Endothelial cell (in vitro differentiated cells): ENCODE data around the gene TRNP1. TPM values are rescaled to one million over a fixed set of nuclear protein-coding genes. Genes with fewer than 3 reads are reported as not detected.

Experiments
- DNase-seq: peaks from one replicate; pipeline ENCODE4 v3.0.0; 2021; ENCODE audit warnings: low spot score
- H3K27ac Mint-ChIP-seq: one replicate; pipeline ENCODE4 v1.8.0; 2021; ENCODE audit warnings: mixed read lengths, inconsistent platforms; ENCODE audit not compliant: unreplicated experiment
- H3K27me3 Mint-ChIP-seq: one replicate; pipeline ENCODE4 v1.8.0; 2021; ENCODE audit warnings: mild to moderate bottlenecking, moderate library complexity, mixed read lengths, inconsistent platforms; ENCODE audit not compliant: unreplicated experiment
- H3K36me3 Mint-ChIP-seq: one replicate; pipeline ENCODE4 v1.8.0; 2021; ENCODE audit warnings: mild to moderate bottlenecking, low read depth, mixed read lengths, inconsistent platforms; ENCODE audit not compliant: unreplicated experiment
- H3K4me1 Mint-ChIP-seq: one replicate; pipeline ENCODE4 v1.8.0; 2021; ENCODE audit warnings: mild to moderate bottlenecking, mixed read lengths, inconsistent platforms; ENCODE audit not compliant: unreplicated experiment
- H3K4me3 Mint-ChIP-seq: one replicate; pipeline ENCODE4 v1.8.0; 2021; ENCODE audit warnings: mild to moderate bottlenecking, mixed read lengths, inconsistent platforms; ENCODE audit not compliant: unreplicated experiment
- H3K9me3 Mint-ChIP-seq: one replicate; pipeline ENCODE4 v1.8.0; 2021; ENCODE audit warnings: mixed read lengths, inconsistent platforms; ENCODE audit not compliant: unreplicated experiment
- CTCF ChIP-seq: fragments of 200-600 bp; sonication (generic); IDR thresholded peaks from one replicate; pipeline ENCODE4 v1.5.0; 2021; ENCODE audit warnings: antibody characterized with exemption; ENCODE audit not compliant: unreplicated experiment
- total RNA-seq: library from RNA; stranded (reverse); fragmentation: NEBNext Ultra II Directional; extraction: Animal tissue kit (Norgen Biotek cat#: 25700); gene quantifications from one replicate; pipeline ENCODE4 v1.2.1, GENCODE V29; 2021; ENCODE audit not compliant: unreplicated experiment

TRNP1 gene
- total RNA-seq, 1 donor from 2014 or later, result 4.2 TPM

DNA sequence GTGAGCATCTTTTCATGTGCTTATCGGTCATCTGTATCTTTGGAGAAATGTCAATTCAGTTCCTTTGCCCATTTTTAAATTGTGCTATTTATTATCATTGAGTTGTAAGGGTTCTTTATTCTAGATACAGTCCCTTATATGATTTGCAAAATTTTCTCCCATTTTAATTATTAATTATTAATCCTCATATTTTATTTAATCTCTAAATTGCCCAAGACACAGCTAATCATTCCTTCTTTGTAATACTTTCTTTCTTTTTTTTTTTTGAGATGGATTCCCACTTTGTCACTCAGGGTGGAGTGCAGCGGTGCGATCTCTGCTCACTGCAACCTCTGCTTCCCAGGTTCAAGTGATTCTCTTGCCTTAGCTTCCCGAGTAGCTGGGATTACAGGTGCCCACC is 32.2 kb downstream of the TRNP1 start:
- DNase-seq, result no peak
- Mint-ChIP-seq H3K9me3 (no peaks in the 10 kb centered on the region), H3K36me3 (no peaks in the 10 kb centered on the region), H3K4me1 (peaks cover 25% of the 10 kb centered on the region), H3K27ac (no peak overlapping the region), H3K4me3 (no peak overlapping the region), H3K27me3 (peaks cover 8% of the 10 kb centered on the region)
- TF ChIP-seq CTCF, result no peak

DNA sequence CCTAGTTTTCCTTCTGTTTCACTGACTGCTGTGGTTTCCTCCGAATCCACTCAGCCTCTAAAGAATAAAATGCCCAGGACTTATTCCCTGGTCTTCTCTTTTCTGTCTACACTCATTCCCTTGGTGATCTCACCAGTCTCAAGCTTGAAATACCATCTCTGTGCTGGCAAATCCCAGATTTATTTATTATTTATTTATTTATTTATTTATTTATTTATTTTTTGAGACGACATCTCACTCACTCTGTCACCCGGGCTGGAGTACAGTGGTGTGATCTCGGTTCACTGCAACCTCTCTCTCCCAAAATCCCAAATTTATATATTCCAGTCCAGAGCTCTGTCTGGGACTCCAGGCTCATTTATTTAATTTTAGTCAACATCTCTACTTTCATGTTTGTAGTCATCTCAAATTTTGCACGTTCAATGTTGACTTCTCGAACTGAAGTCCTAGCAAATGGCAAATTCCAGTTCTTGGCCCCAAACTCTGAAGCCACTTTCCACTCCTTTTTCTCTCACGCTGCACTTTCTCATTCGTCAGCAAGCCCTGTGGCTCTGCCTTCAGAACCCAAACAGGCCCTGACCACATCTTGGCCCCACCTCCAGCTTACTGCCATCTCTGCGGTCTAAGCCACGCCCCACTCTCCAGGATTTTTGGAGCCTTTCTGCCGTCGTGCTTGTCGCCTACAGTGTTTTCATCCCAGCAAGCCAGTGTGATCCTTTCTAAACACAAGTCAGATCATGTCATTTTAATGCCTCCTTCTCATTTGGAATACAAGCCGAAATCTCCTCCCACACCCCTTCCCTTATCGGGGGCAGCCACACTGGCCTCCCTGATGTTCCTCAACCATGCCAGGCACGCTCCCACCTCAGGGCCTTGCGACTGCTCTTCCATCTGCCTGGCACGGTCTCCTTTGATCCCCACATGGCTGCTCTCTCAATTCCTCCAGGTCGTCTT is 33.4 kb downstream of the TRNP1 start:
- Mint-ChIP-seq H3K27me3 (peaks cover 8% of the 10 kb centered on the region), H3K4me1 (peaks cover 15% of the 10 kb centered on the region), H3K27ac (peak overlapping the region; percentile 20), H3K4me3 (no peak overlapping the region), H3K9me3 (no peaks in the 10 kb centered on the region), H3K36me3 (no peaks in the 10 kb centered on the region)
- peak; percentile 43 for DNase-seq
- TF ChIP-seq CTCF, result no peak

DNA sequence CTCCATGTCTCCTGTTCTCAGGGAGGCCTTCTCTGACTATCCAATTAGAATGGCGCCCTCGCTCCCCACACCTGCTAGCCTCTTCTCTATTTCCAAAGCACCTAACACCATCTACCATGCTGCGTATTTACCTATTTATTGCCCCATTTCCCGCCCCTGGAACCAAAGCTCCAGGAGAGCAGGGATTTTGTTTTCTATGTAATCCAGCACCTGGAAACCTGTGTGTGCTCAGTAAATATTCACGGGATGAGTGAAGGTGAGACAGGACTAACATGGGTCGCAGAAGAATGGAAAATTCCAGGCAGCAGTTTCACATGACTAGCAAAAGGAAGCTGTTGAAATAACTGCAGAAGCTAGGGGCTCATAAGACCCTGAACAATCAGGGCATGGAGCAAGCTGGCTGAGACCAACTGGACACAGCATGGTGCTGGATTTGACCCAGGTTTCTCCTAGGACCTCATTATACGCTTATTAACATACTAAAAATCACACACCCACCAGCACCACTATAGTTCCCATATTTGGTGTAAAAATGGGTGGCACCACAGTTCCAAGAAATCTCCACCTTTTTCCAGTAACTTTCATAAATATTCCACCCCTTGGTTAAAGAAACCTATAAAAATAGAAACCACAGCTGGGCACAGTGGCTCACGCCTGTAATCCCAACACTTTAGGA is 34.2 kb downstream of the TRNP1 start:
- Mint-ChIP-seq H3K9me3 (no peaks in the 10 kb centered on the region), H3K27me3 (peaks cover 6% of the 10 kb centered on the region), H3K36me3 (no peaks in the 10 kb centered on the region), H3K4me1 (peaks cover 15% of the 10 kb centered on the region), H3K27ac (no peak overlapping the region), H3K4me3 (no peak overlapping the region)
- TF ChIP-seq CTCF, result no peak
- no peak for DNase-seq

DNA sequence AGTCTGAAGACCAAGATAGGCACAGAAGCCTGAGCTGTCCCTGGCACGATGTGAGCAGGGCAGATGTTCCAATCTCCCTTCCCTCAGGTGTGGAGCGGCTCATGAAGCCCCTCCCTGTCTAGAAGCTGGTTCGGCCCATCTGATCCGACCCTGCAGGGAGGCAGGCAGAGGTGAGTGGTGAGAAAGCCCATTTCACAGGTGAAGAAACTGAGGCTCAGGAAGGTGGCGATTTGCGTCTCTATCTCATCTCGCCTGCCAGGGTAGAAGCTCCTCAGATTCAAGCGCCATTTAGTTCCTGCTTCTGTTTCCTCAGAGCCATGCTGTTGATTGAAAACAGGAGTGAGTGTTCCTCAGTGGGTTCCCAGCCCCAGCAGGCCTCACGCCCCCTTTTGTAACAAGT is 36.0 kb downstream of the TRNP1 start:
- H3K4me3 Mint-ChIP-seq, result no peak overlapping the region
- no peak overlapping the region for H3K27ac Mint-ChIP-seq
- no peaks in the 10 kb centered on the region for H3K36me3 Mint-ChIP-seq
- H3K4me1 Mint-ChIP-seq, result peaks cover 19% of the 10 kb centered on the region
- no peaks in the 10 kb centered on the region for H3K9me3 Mint-ChIP-seq
- DNase-seq, result no peak
- no peak for TF ChIP-seq CTCF
- H3K27me3 Mint-ChIP-seq, result peaks cover 4% of the 10 kb centered on the region
